Neural progenitor cell (in vitro differentiated cells): ENCODE measurements around the gene CDRT4.

Experiments used
- CTCF ChIP-seq: fragments of 200-600 bp; sonication (generic); IDR thresholded peaks from 2 replicates; pipeline ENCODE4 v1.5.1; 2017; ENCODE audit warnings: antibody characterized with exemption, mild to moderate bottlenecking
- EZH2 ChIP-seq: fragments of 200-600 bp; sonication (generic); IDR thresholded peaks from 2 replicates; pipeline ENCODE4 v1.6.1; 2017; ENCODE audit warnings: antibody characterized with exemption, mild to moderate bottlenecking, moderate library complexity
- EZH2phosphoT487 ChIP-seq: fragments of 200-600 bp; sonication (generic); IDR thresholded peaks from 2 replicates; pipeline ENCODE4 v1.6.1; 2017; ENCODE audit warnings: antibody characterized with exemption

- TF ChIP-seq CTCF (no peak), EZH2 (no peak), EZH2phosphoT487 (no peak)
These were observed 48.6 kb downstream of the CDRT4 start for GRCh38 chr17:15418781-15419180.
